Fibroblast of lung (primary cell): ENCODE measurements around the gene TBC1D22A. TPM values are rescaled to one million over a fixed set of nuclear protein-coding genes. Genes with fewer than 3 reads are reported as not detected.

Experiments used
- DNase-seq, 2 donors: peaks; one replicate each; pipeline versions ENCODE4 v3.0.0 to v3.0.0-alpha.2; 2010; ENCODE audit warnings: low read depth in 2 of 2
- H2AFZ ChIP-seq: 2 replicates; pipeline ENCODE4 v1.5.1; 2012; ENCODE audit warnings: low read length, control low read depth, inconsistent platforms
- H3K27ac ChIP-seq: 2 replicates; pipeline ENCODE4 v1.5.1; 2011; ENCODE audit warnings: low read length, control low read depth; ENCODE audit not compliant: insufficient read depth
- H3K27me3 ChIP-seq: 2 replicates; pipeline ENCODE4 v1.5.1; 2011; ENCODE audit warnings: mild to moderate bottlenecking, low read length; ENCODE audit not compliant: control insufficient read depth, insufficient read depth
- H3K36me3 ChIP-seq: 2 replicates; pipeline ENCODE4 v1.5.1; 2011; ENCODE audit warnings: low read length; ENCODE audit not compliant: control insufficient read depth, insufficient read depth
- H3K4me1 ChIP-seq: 2 replicates; pipeline ENCODE4 v1.5.1; 2011; ENCODE audit warnings: low read length; ENCODE audit not compliant: control insufficient read depth, insufficient read depth; ENCODE audit errors: extremely low read depth
- H3K4me2 ChIP-seq: 2 replicates; pipeline ENCODE4 v1.5.1; 2011; ENCODE audit warnings: low read length, control low read depth; ENCODE audit not compliant: insufficient read depth; ENCODE audit errors: extremely low read depth
- H3K4me3 ChIP-seq, 4 experiments: fragments of 200-600 bp in 1 of 4; sonication (generic) in 1 of 4; replicated peaks in 1 of 4; 2 replicates each; pipeline ENCODE4 v1.5.1; 2011 to 2016; ENCODE audit warnings: low read length in 4 of 4, low read depth in 3 of 4, mild to moderate bottlenecking in 3 of 4, control low read depth in 2 of 4, inconsistent platforms in 1 of 4, mixed read lengths in 1 of 4; ENCODE audit not compliant: insufficient read depth in 1 of 4; ENCODE audit errors: control extremely low read depth in 1 of 4
- H3K79me2 ChIP-seq: 2 replicates; pipeline ENCODE4 v1.5.1; 2012; ENCODE audit warnings: mild to moderate bottlenecking, low read length, inconsistent platforms; ENCODE audit not compliant: control insufficient read depth, insufficient read depth
- H3K9ac ChIP-seq: 2 replicates; pipeline ENCODE4 v1.5.1; 2011; ENCODE audit warnings: mild to moderate bottlenecking, low read length, control low read depth; ENCODE audit not compliant: insufficient read depth
- H3K9me3 ChIP-seq: 2 replicates; pipeline ENCODE4 v1.5.1; 2012; ENCODE audit warnings: low read depth, low read length; ENCODE audit not compliant: control insufficient read depth, insufficient read depth
- H4K20me1 ChIP-seq: 2 replicates; pipeline ENCODE4 v1.5.1; 2011; ENCODE audit warnings: low read length; ENCODE audit not compliant: control insufficient read depth, insufficient read depth; ENCODE audit errors: extremely low read depth
- EZH2 ChIP-seq: IDR thresholded peaks from 2 replicates; pipeline ENCODE4 v1.5.1; 2012; ENCODE audit warnings: low read length, control low read depth, mild to moderate bottlenecking; ENCODE audit errors: missing control alignments
- polyA plus RNA-seq, 2 donors: library from polyadenylated mRNA; depleted of rRNA in 1 of 2; stranded (reverse) in 1 of 2; unstranded in 1 of 2; fragments of >200 nt; gene quantifications; 2 replicates each; pipeline ENCODE4 v1.2.1, GENCODE V29; 2011 to 2012; ENCODE audit warnings: missing spikeins in 1 of 2
- total RNA-seq: library from RNA; depleted of rRNA; stranded (reverse); fragments of >200 nt; gene quantifications from 2 replicates; pipeline ENCODE4 v1.2.1, GENCODE V29; 2014
- TF ChIP-seq, protein P1 (sequence below), 2 donors: IDR thresholded peaks in 1 of 2; conservative IDR thresholded peaks in 1 of 2; 1 replicate in 1 of 2; 2 replicates in 1 of 2; pipeline ENCODE4 v1.5.1; 2011 to 2012; ENCODE audit warnings: low read length in 2 of 2, control low read depth in 1 of 2, inconsistent platforms in 1 of 2, low read depth in 1 of 2, mild to moderate bottlenecking in 1 of 2

TBC1D22A gene
- total and polyA plus RNA-seq, 2 donors (not counting 1 experiment from before 2014, with no cell fraction given): 11.6 to 17.6 TPM

DNA sequence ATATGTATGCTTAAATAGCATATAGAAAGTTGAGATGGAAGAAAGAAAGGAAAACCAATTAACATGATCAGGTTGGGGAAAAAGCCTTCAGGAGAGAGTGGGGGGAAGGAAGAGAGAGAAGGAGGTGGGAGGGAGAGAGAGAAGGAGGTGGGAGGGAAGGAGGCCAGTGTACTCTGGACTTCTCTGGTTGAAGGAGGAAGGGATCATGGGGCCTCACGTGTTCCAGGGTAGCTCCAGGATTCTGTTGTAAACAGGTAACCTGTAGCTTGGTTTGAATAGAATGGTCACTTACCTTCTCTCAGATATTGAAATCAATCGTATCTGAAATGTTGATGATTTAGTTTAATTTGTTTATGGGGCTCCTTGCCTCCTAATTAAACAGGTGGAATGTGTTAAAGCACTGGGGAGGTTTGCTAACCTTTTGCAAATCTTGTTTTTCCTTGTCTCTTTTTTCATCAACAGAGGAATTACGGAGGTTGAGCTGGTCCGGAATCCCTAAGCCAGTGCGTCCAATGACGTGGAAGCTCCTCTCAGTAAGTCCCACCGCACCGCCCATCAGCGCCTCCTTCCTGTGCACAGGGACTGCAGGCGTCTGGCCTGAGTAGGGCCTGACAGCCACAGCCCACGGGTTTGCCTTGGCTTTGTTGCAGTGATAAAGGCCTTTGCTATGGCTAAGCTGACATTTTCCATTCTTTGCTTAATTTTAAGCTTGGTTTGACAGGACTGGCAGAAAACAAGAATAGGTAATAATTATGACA, 115.9 kb downstream of the TBC1D22A start:
- Histone ChIP-seq H3K27ac (no peak overlapping the region), H3K79me2 (no peaks in the 10 kb centered on the region), H4K20me1 (no peaks in the 10 kb centered on the region), H3K4me2 (no peak overlapping the region), H3K9ac (no peak overlapping the region), H3K4me1 (no peaks in the 10 kb centered on the region), H3K4me3 (no peak overlapping the region), H2AFZ (no peak overlapping the region), H3K9me3 (no peaks in the 10 kb centered on the region), H3K27me3 (no peaks in the 10 kb centered on the region), H3K36me3 (no peaks in the 10 kb centered on the region)
- TF ChIP-seq, protein P1, sequence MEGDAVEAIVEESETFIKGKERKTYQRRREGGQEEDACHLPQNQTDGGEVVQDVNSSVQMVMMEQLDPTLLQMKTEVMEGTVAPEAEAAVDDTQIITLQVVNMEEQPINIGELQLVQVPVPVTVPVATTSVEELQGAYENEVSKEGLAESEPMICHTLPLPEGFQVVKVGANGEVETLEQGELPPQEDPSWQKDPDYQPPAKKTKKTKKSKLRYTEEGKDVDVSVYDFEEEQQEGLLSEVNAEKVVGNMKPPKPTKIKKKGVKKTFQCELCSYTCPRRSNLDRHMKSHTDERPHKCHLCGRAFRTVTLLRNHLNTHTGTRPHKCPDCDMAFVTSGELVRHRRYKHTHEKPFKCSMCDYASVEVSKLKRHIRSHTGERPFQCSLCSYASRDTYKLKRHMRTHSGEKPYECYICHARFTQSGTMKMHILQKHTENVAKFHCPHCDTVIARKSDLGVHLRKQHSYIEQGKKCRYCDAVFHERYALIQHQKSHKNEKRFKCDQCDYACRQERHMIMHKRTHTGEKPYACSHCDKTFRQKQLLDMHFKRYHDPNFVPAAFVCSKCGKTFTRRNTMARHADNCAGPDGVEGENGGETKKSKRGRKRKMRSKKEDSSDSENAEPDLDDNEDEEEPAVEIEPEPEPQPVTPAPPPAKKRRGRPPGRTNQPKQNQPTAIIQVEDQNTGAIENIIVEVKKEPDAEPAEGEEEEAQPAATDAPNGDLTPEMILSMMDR (conservative IDR thresholded peaks at IDR 0.05 in 1 of 2, IDR thresholded peaks at IDR 0.05 in 1 of 2; ENCODE audit: low read depth in 1 of 2, low read length in 2 of 2): peak in 1 of 2 donors; percentile 3
- no peak for TF ChIP-seq EZH2
- DNase-seq: no peak

DNA sequence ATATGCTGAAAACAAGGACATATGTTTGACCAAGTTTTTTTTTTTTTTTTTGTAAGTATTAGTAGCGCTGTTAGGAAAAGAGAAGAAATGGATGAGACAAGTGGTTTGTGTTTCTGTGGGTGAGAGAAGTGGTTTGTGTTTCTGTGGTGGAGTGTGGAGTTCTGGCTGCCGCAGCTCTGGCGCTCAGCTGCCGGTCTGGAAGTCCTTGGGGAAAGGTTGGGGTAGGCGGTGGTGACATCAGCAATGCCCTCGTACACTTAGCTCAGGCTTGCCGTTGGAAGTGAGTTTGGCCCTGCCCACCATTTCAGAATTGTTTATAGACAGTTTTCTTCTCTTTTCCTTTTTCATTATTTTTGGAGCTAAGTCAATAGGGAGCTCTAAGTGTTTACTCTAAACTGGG, 116.6 kb downstream of the TBC1D22A start:
- TF ChIP-seq EZH2: no peak
- TF ChIP-seq, protein P1 (conservative IDR thresholded peaks at IDR 0.05 in 1 of 2, IDR thresholded peaks at IDR 0.05 in 1 of 2; ENCODE audit: low read depth in 1 of 2, low read length in 2 of 2): no peak
- Histone ChIP-seq H3K4me2 (no peak overlapping the region), H3K36me3 (no peaks in the 10 kb centered on the region), H2AFZ (no peak overlapping the region), H3K4me3 (no peak overlapping the region), H3K9me3 (no peaks in the 10 kb centered on the region), H4K20me1 (no peaks in the 10 kb centered on the region), H3K9ac (no peak overlapping the region), H3K4me1 (no peaks in the 10 kb centered on the region), H3K27me3 (no peaks in the 10 kb centered on the region), H3K79me2 (no peaks in the 10 kb centered on the region), H3K27ac (no peak overlapping the region)
- DNase-seq: peak in 1 of 2 donors; percentile 73

DNA sequence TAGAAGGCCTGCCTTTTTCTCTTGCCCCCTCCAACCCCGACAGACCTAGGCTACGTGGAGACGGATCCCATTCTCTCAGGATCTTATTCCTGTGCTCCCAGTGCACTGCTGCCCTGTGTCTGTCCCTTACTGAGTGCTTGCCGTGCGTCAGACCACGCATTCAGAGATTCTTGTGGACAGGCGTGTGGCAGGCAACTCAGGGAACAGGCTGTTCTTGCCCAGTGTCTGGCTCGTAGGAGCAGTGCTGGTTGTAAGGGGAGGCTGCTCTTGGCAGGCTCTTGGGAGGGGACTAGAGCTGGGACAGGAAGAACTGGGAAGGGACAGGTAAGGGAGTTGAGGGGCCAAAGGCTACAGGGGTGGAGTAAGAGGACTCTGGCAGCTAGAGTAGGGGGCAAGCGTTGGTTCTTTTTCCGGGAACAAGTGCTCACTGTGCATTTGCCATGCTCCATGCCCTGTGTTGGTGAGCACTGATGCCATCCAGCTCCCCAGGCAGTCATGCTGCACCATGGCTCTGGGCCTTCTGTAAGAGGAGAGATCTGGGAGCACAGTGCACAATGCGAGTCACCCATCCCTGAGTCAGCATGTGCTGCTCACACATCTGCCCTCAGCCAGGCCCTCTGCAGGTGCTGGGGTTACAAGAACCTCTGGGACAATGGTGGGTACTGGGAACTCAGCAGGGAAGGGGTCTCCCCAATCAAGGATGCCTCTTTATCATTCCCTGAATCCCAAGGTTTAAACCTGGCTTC, 119.1 kb downstream of the TBC1D22A start:
- H3K27me3 ChIP-seq: no peaks in the 10 kb centered on the region
- no peak overlapping the region for H3K27ac ChIP-seq
- no peaks in the 10 kb centered on the region for H4K20me1 ChIP-seq
- no peak for TF ChIP-seq EZH2
- TF ChIP-seq, protein P1 (conservative IDR thresholded peaks at IDR 0.05 in 1 of 2, IDR thresholded peaks at IDR 0.05 in 1 of 2; ENCODE audit: low read depth in 1 of 2, low read length in 2 of 2): no peak
- H3K79me2 ChIP-seq: no peaks in the 10 kb centered on the region
- H3K4me1 ChIP-seq: no peaks in the 10 kb centered on the region
- H3K9me3 ChIP-seq: no peaks in the 10 kb centered on the region
- no peak overlapping the region for H3K4me3 ChIP-seq
- H3K4me2 ChIP-seq: no peak overlapping the region
- H2AFZ ChIP-seq: no peak overlapping the region
- peak; percentile 16 to 26 for DNase-seq
- H3K36me3 ChIP-seq: no peaks in the 10 kb centered on the region
- no peak overlapping the region for H3K9ac ChIP-seq
